DOHH2 (cell line): ENCODE measurements around the gene PRICKLE1.

Experiments
- H3F3A ChIP-seq: fragments of 200-600 bp; sonication (generic), shearing (Covaris generic); 2 replicates; pipeline ENCODE4 v1.6.0; 2016; ENCODE audit warnings: antibody characterized with exemption, mild to moderate bottlenecking; ENCODE audit not compliant: control insufficient read depth, insufficient read depth
- H3K27ac ChIP-seq: fragments of 200-600 bp; sonication (generic); 2 replicates; pipeline ENCODE4 v1.5.1; 2014; ENCODE audit warnings: low read depth, mild to moderate bottlenecking, low read length, moderate library complexity
- H3K27me3 ChIP-seq: fragments of 200-600 bp; sonication (generic); 2 replicates; pipeline ENCODE4 v1.6.1; 2014; ENCODE audit warnings: mild to moderate bottlenecking, low read length, mixed read lengths; ENCODE audit not compliant: control insufficient read depth
- H3K36me3 ChIP-seq: fragments of 200-600 bp; sonication (generic); 2 replicates; pipeline ENCODE4 v1.6.1; 2014; ENCODE audit warnings: mild to moderate bottlenecking, low read length, moderate library complexity, mixed read lengths; ENCODE audit not compliant: control insufficient read depth
- H3K4me1 ChIP-seq: fragments of 200-600 bp; sonication (generic); 2 replicates; pipeline ENCODE4 v1.6.1; 2014; ENCODE audit warnings: mild to moderate bottlenecking, low read length, mixed read lengths; ENCODE audit not compliant: control insufficient read depth
- H3K4me2 ChIP-seq: fragments of 200-600 bp; sonication (generic); 2 replicates; pipeline ENCODE4 v1.6.0; 2014; ENCODE audit warnings: mild to moderate bottlenecking, low read length, moderate library complexity
- H3K4me3 ChIP-seq: fragments of 200-600 bp; sonication (generic); 2 replicates; pipeline ENCODE4 v1.5.1; 2014; ENCODE audit warnings: mild to moderate bottlenecking, low read length, mixed read lengths
- H3K79me2 ChIP-seq: fragments of 200-600 bp; sonication (generic); 2 replicates; pipeline ENCODE4 v1.6.1; 2014; ENCODE audit warnings: mild to moderate bottlenecking, low read length, mixed read lengths; ENCODE audit not compliant: control insufficient read depth
- H3K9me2 ChIP-seq: fragments of 200-600 bp; sonication (generic); replicated peaks from 2 replicates; pipeline ENCODE4 v1.6.1; 2014; ENCODE audit warnings: mild to moderate bottlenecking, low read length, mixed read lengths; ENCODE audit not compliant: control insufficient read depth
- H3K9me3 ChIP-seq: fragments of 200-600 bp; sonication (generic); 2 replicates; pipeline ENCODE4 v1.6.1; 2014; ENCODE audit warnings: antibody characterized with exemption, low read length, mixed read lengths; ENCODE audit not compliant: control insufficient read depth, insufficient read depth
- H4K20me1 ChIP-seq: fragments of 200-600 bp; sonication (generic); 2 replicates; pipeline ENCODE4 v1.6.0; 2014; ENCODE audit warnings: low read depth, mild to moderate bottlenecking, antibody characterized with exemption, low read length, moderate library complexity; ENCODE audit not compliant: control insufficient read depth, insufficient read depth
- CTCF ChIP-seq: fragments of 200-600 bp; sonication (generic); IDR thresholded peaks from one replicate; pipeline ENCODE4 v1.5.1; 2014; ENCODE audit warnings: antibody characterized with exemption, mild to moderate bottlenecking, low read depth, low read length; ENCODE audit not compliant: poor library complexity, severe bottlenecking
- EZH2phosphoT487 ChIP-seq: fragments of 200-600 bp; sonication (generic); IDR thresholded peaks from 2 replicates; pipeline ENCODE4 v1.6.1; 2017; ENCODE audit warnings: borderline replicate concordance, mild to moderate bottlenecking, antibody characterized with exemption, low read length, moderate library complexity, mixed read lengths

The PRICKLE1 gene

GRCh38 chr12:42507565-42507964 lies 82.0 kb downstream of the PRICKLE1 start:
- peaks cover 16% of the 10 kb centered on the region for H3K27me3 ChIP-seq
- no peaks in the 10 kb centered on the region for H3K36me3 ChIP-seq
- TF ChIP-seq EZH2phosphoT487 = no peak
- TF ChIP-seq CTCF = no peak
- H3K27ac ChIP-seq = no peak overlapping the region
- H3K4me3 ChIP-seq = no peak overlapping the region
- no peaks in the 10 kb centered on the region for H3K9me2 ChIP-seq
- H3F3A ChIP-seq = no peaks in the 10 kb centered on the region
- no peaks in the 10 kb centered on the region for H3K4me1 ChIP-seq
- H3K9me3 ChIP-seq = no peaks in the 10 kb centered on the region
- H3K4me2 ChIP-seq = no peak overlapping the region
- H4K20me1 ChIP-seq = no peaks in the 10 kb centered on the region
- no peaks in the 10 kb centered on the region for H3K79me2 ChIP-seq

GRCh38 chr12:42507081-42507480 lies 82.5 kb downstream of the PRICKLE1 start:
- TF ChIP-seq CTCF (no peak), EZH2phosphoT487 (no peak)
- Histone ChIP-seq H3K36me3 (no peaks in the 10 kb centered on the region), H3K9me3 (no peaks in the 10 kb centered on the region), H3K4me3 (no peak overlapping the region), H3F3A (no peaks in the 10 kb centered on the region), H3K4me1 (no peaks in the 10 kb centered on the region), H3K79me2 (no peaks in the 10 kb centered on the region), H3K27ac (no peak overlapping the region), H3K4me2 (no peak overlapping the region), H3K9me2 (no peaks in the 10 kb centered on the region), H3K27me3 (peaks cover 16% of the 10 kb centered on the region), H4K20me1 (no peaks in the 10 kb centered on the region)

- no peak for TF ChIP-seq CTCF
- no peak for TF ChIP-seq EZH2phosphoT487
These were observed 85.5 kb downstream of the PRICKLE1 start for GRCh38 chr12:42504049-42504448.

GRCh38 chr12:42502682-42503081 lies 86.9 kb downstream of the PRICKLE1 start:
- Histone ChIP-seq H3F3A (no peaks in the 10 kb centered on the region), H3K9me3 (no peaks in the 10 kb centered on the region), H3K27me3 (peaks cover 18% of the 10 kb centered on the region), H3K4me3 (no peak overlapping the region), H3K9me2 (no peaks in the 10 kb centered on the region), H4K20me1 (no peaks in the 10 kb centered on the region), H3K79me2 (no peaks in the 10 kb centered on the region), H3K36me3 (no peaks in the 10 kb centered on the region), H3K4me1 (no peaks in the 10 kb centered on the region), H3K27ac (no peak overlapping the region), H3K4me2 (no peak overlapping the region)
- TF ChIP-seq CTCF (no peak), EZH2phosphoT487 (no peak)

More at GRCh38 chr12:42504049-42504448, 85.5 kb downstream of the PRICKLE1 start:
- no peak overlapping the region for H3K4me3 ChIP-seq
- H3K4me1 ChIP-seq = no peaks in the 10 kb centered on the region
- H4K20me1 ChIP-seq = no peaks in the 10 kb centered on the region
- no peak overlapping the region for H3K4me2 ChIP-seq
- no peaks in the 10 kb centered on the region for H3K79me2 ChIP-seq
- peaks cover 19% of the 10 kb centered on the region for H3K27me3 ChIP-seq
- H3F3A ChIP-seq = no peaks in the 10 kb centered on the region
- H3K9me2 ChIP-seq = no peaks in the 10 kb centered on the region
- no peaks in the 10 kb centered on the region for H3K36me3 ChIP-seq
- no peaks in the 10 kb centered on the region for H3K9me3 ChIP-seq
- no peak overlapping the region for H3K27ac ChIP-seq
